ACC112 (cell line): ENCODE measurements around the gene TGFBR3.

Experiments used
- H2AFZ ChIP-seq: fragments of 200-600 bp; sonication (generic); one replicate; pipeline ENCODE4 v1.6.0; 2017; ENCODE audit warnings: antibody characterized with exemption, low read length; ENCODE audit not compliant: unreplicated experiment
- H3K27ac ChIP-seq: fragments of 200-600 bp; sonication (generic); 2 replicates; pipeline ENCODE4 v1.5.1; 2014; ENCODE audit warnings: low read depth, mild to moderate bottlenecking, antibody characterized with exemption, low read length, moderate library complexity
- H3K27me3 ChIP-seq: fragments of 200-600 bp; sonication (generic); 2 replicates; pipeline ENCODE4 v1.6.1; 2014; ENCODE audit warnings: mild to moderate bottlenecking, antibody characterized with exemption, low read length, moderate library complexity, mixed read lengths; ENCODE audit not compliant: insufficient read depth
- H3K36me3 ChIP-seq: fragments of 200-600 bp; sonication (generic); 2 replicates; pipeline ENCODE4 v1.6.1; 2016; ENCODE audit warnings: mild to moderate bottlenecking, antibody characterized with exemption, low read length, moderate library complexity, mixed read lengths; ENCODE audit not compliant: insufficient read depth
- H3K4me1 ChIP-seq: fragments of 200-600 bp; sonication (generic); one replicate; pipeline ENCODE4 v1.6.1; 2016; ENCODE audit warnings: low read length, mixed read lengths; ENCODE audit not compliant: insufficient read depth, unreplicated experiment, control insufficient read depth
- H3K4me3 ChIP-seq: fragments of 200-600 bp; sonication (generic); 2 replicates; pipeline ENCODE4 v1.5.1; 2014; ENCODE audit warnings: mild to moderate bottlenecking, low read depth, low read length
- H3K79me2 ChIP-seq: fragments of 200-600 bp; sonication (generic); one replicate; pipeline ENCODE4 v1.6.0; 2016; ENCODE audit warnings: low read length; ENCODE audit not compliant: control insufficient read depth, unreplicated experiment, insufficient read depth

TGFBR3 gene

DNA sequence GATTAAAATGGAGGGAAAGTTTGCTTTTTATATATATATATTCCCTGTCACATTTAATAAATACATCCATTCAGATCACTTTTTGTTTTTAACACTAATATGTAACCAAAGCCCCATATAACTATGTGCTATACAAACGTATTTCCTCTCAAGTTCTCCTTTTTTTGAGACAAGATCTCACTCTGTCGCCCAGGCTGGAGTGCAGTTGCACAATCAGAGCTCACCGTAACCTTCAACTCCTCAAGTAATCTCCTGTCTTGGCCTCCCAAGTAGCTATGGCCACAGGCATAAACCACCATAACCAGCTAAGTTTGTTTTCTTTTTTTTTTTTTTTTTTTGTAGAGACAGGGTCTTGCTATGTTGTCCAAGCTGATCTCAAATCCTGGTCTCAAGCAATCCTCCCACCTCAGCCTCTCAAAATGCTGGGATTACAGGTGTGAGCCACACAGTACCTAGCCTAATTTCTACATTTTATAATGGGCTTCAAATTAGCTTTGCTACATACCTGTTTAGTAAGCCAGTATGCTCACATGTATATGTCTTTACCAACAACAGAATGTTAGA lies 120.0 kb downstream of the TGFBR3 start:
- no peak overlapping the region for H3K4me3 ChIP-seq
- no peaks in the 10 kb centered on the region for H3K27me3 ChIP-seq
- peaks cover 13% of the 10 kb centered on the region for H3K4me1 ChIP-seq
- H3K36me3 ChIP-seq = no peaks in the 10 kb centered on the region
- H2AFZ ChIP-seq = no peak overlapping the region
- H3K27ac ChIP-seq = no peak overlapping the region
- H3K79me2 ChIP-seq = no peaks in the 10 kb centered on the region

GRCh38 chr1:91765293-91765692 lies 120.7 kb downstream of the TGFBR3 start:
- no peak overlapping the region for H3K4me3 ChIP-seq
- H3K27ac ChIP-seq = no peak overlapping the region
- H2AFZ ChIP-seq = no peak overlapping the region
- no peaks in the 10 kb centered on the region for H3K79me2 ChIP-seq
- H3K36me3 ChIP-seq = no peaks in the 10 kb centered on the region
- H3K27me3 ChIP-seq = no peaks in the 10 kb centered on the region
- H3K4me1 ChIP-seq = peaks cover 13% of the 10 kb centered on the region

DNA sequence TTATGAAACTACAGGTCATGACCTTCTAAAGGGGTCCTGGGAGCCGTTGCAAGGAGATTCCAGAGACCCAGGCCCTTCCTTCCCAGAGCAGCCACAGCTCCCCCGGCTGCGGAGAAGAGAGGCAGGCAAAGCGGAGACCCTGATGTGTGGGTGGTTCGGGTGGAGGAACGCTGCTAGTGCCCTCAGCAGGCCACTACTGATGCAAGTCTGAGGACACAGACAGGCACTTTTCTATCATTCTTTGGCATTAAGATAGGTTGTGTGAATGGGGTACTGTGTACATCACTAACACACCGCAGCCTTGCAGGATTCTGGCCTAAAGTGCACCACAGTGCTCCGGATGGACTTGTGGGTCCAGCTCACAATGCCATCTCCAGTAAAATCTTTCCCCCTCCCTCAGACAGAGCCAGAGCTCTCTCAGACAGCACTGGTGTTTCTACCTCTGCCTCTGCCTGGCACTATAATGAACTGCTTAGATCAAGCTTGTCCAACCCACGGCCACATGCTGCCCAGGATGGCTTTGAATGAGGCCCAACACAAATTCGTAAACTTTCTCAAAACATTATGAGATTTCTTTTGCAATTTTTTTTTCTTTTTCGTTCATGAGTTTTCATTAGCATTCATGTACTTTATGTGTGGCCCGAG lies 121.4 kb downstream of the TGFBR3 start:
- peaks cover 9% of the 10 kb centered on the region for H3K4me1 ChIP-seq
- H3K27ac ChIP-seq = no peak overlapping the region

DNA sequence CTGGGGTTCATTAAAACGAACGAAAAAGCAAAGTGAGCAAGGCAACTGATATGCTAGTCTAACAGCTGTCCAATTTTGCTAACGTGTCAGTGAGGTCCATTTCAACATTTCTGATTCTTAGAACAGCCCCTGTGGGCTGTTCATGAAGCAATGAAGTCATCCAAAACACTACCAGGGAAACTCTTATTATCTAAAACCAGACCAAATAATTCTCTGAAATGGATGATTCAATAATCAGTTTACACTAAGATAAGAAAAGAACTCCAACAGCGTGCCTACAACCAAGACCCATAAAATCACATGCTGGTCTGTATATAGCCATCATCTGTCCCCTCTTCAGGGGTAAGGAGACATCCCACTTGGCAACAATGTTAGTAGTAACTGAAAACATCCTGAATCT lies 122.7 kb downstream of the TGFBR3 start:
- H3K4me1 ChIP-seq = no peaks in the 10 kb centered on the region
- H3K79me2 ChIP-seq = no peaks in the 10 kb centered on the region
- no peak overlapping the region for H2AFZ ChIP-seq
- H3K27ac ChIP-seq = no peak overlapping the region
- H3K4me3 ChIP-seq = no peak overlapping the region
- no peaks in the 10 kb centered on the region for H3K27me3 ChIP-seq
- H3K36me3 ChIP-seq = peaks cover 3% of the 10 kb centered on the region; the same call in 1 of the 2 replicates

More for the DNA sequence above, 121.4 kb downstream of the TGFBR3 start:
- Histone ChIP-seq H3K27me3 (no peaks in the 10 kb centered on the region), H2AFZ (no peak overlapping the region), H3K4me3 (no peak overlapping the region), H3K36me3 (no peaks in the 10 kb centered on the region), H3K79me2 (no peaks in the 10 kb centered on the region)

- Histone ChIP-seq H3K27ac (no peak overlapping the region), H2AFZ (no peak overlapping the region), H3K36me3 (peaks cover 7% of the 10 kb centered on the region; the same call in 1 of the 2 replicates), H3K27me3 (no peaks in the 10 kb centered on the region), H3K4me3 (no peak overlapping the region), H3K4me1 (no peaks in the 10 kb centered on the region), H3K79me2 (no peaks in the 10 kb centered on the region)
Observed at GRCh38 chr1:91761295-91761721, 124.6 kb downstream of the TGFBR3 start.

DNA sequence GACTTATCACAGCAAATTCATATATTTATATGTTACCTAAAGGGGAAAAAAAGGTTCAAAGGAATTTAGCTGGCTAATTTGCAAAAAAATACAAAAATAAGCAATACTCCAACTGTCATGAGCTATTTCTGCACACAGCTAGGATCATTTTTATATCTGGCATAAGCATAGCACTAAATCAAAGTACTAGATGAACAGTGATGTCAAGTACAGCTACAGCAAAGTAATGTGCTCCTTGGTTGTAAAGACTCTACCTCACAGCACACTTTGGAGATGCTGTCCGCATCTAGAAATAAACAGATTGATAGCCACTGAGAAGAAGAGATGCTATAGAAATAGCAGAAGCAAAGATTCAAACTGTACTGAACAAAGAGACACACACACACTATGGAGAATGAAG lies 125.4 kb downstream of the TGFBR3 start:
- no peak overlapping the region for H3K27ac ChIP-seq
- H3K27me3 ChIP-seq = no peaks in the 10 kb centered on the region
- H2AFZ ChIP-seq = no peak overlapping the region
- H3K79me2 ChIP-seq = no peaks in the 10 kb centered on the region
- peaks cover 7% of the 10 kb centered on the region; the same call in 1 of the 2 replicates for H3K36me3 ChIP-seq
- H3K4me1 ChIP-seq = no peaks in the 10 kb centered on the region
- H3K4me3 ChIP-seq = no peak overlapping the region

GRCh38 chr1:91759076-91759475 lies 126.9 kb downstream of the TGFBR3 start:
- H3K27ac ChIP-seq = no peak overlapping the region
- peaks cover 5% of the 10 kb centered on the region for H3K4me1 ChIP-seq
- no peaks in the 10 kb centered on the region for H3K79me2 ChIP-seq
- no peaks in the 10 kb centered on the region for H3K27me3 ChIP-seq
- peaks cover 7% of the 10 kb centered on the region; the same call in 1 of the 2 replicates for H3K36me3 ChIP-seq
- no peak overlapping the region for H2AFZ ChIP-seq
- H3K4me3 ChIP-seq = no peak overlapping the region

- Histone ChIP-seq H3K4me3 (no peak overlapping the region), H3K36me3 (peaks cover 7% of the 10 kb centered on the region; the same call in 1 of the 2 replicates), H3K79me2 (no peaks in the 10 kb centered on the region), H3K27me3 (no peaks in the 10 kb centered on the region), H3K4me1 (peaks cover 10% of the 10 kb centered on the region), H3K27ac (no peak overlapping the region), H2AFZ (no peak overlapping the region)
Observed at GRCh38 chr1:91757763-91758460, 128.0 kb downstream of the TGFBR3 start.

- Histone ChIP-seq H3K4me1 (peaks cover 26% of the 10 kb centered on the region), H2AFZ (no peak overlapping the region), H3K27ac (no peak overlapping the region), H3K27me3 (no peaks in the 10 kb centered on the region), H3K79me2 (no peaks in the 10 kb centered on the region), H3K36me3 (peaks cover 7% of the 10 kb centered on the region; the same call in 1 of the 2 replicates), H3K4me3 (no peak overlapping the region)
Observed at GRCh38 chr1:91755702-91756287, 130.2 kb downstream of the TGFBR3 start.

- no peak overlapping the region for H3K27ac ChIP-seq
Observed at GRCh38 chr1:91754816-91755580, 131.0 kb downstream of the TGFBR3 start.

More at GRCh38 chr1:91754816-91755580, 131.0 kb downstream of the TGFBR3 start:
- Histone ChIP-seq H3K27me3 (no peaks in the 10 kb centered on the region), H2AFZ (no peak overlapping the region), H3K4me3 (no peak overlapping the region), H3K4me1 (peaks cover 34% of the 10 kb centered on the region), H3K36me3 (peaks cover 7% of the 10 kb centered on the region; the same call in 1 of the 2 replicates), H3K79me2 (no peaks in the 10 kb centered on the region)
